GM18499 (cell line): ENCODE measurements around the gene ATP4A.

ENCODE experiments used
- ATAC-seq: cut with Tn5 transposase; IDR thresholded peaks from one replicate; pipeline ENCODE4 v1.9.1; 2021; ENCODE audit warnings: moderate number of reproducible peaks; ENCODE audit not compliant: insufficient read depth, unreplicated experiment

Gene ATP4A

DNA sequence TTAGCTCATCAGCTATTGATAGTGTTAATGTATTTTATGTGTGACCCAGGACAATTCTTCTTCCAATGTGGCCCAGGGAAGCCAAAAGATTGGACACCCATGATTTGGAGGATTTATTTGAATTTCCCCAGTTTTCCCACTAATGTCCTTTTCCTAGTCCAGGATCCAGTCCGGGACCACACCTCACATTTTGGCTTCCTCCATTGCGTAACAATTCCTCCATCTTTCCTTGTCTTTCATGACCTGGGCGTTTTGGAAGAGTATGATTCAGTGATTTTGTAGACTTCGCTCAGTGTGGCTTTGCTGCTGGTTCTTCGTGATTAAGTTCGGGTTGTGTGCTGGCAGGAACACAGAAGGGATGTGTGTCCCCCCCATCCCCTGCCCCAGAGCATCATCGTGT lies 3.3 kb upstream of the ATP4A start:
- no peak for ATAC-seq

DNA sequence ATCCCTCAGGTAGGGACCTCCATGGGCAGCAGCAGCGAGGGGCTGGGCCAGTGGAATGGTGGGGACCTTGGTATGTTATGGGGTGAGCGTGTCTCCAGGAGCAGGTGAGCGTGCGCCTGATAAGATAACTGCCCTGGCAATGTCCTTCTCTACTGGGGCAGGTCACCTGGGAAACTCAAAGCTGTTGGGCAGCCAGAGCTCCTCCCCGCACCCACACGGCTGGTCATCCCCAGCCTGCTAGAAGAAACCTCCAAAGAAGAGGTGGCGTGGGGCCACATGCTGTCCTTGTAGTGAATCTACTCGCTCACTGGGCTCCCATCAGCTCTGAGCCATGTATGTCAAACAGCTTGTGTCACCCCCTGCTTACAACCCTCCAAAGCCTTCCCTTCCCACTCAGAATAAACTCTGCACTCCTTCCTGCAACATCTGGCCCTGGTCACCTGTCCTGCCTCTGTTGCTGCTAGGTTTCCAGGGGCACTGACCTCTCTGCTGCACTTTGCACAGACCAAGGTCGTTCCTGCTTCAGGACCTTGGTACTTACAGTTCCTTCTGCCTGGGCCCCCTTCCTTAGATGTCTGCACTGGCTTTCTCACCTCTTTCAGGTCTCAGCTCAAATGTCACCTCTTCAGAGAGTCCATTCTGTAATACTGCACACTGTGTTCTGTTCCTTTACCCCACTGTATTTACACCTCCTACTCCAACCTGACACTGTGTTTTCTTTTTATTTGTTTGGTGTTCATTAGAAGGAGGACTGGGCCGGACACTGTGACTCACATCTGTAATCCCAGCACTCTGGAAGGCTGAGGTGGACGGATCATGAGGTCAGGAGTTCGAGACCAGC lies 1.8 kb upstream of the ATP4A start:
- ATAC-seq: no peak

DNA sequence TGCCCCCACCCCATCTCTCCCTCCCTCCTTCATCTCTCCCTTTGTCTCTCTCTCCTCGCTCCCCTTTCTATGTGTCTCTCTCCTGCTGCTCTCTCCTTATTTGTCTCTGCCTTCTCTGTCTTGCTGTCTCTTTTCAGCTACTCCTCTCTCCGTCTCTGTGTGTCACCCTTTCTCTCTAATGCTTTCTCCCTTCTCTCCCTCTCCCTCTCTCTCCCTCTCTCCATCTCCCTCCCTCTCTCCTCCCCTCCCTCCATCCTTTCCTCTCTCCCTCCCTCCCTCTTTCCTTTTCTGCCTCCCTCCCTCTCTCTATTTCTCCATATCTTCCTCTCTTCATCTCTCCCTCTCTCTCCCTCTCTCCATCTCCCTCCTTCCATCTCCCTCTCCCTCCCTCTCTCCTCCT lies 682 bp downstream of the ATP4A start:
- no peak for ATAC-seq

DNA sequence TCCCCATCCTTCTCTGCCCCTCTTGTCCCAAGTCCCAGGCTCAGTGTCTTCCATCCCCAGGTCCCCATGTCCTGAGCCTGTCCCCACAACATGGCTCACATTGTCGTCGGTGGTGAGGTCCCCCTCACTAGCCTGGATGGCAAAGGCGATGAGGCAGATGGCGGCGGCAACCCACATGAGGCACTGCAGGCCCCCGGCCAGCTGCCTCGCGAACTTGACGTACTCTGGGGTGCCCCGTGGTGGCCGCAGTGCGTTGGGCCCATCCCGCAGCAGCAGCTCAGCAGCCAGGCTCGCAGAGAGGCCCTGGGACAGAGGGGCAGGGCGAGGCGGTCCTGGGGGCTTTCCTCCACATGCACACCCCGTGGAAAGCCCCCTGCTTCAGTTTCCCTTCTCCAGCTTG lies 1.1 kb downstream of the ATP4A start:
- ATAC-seq: no peak

DNA sequence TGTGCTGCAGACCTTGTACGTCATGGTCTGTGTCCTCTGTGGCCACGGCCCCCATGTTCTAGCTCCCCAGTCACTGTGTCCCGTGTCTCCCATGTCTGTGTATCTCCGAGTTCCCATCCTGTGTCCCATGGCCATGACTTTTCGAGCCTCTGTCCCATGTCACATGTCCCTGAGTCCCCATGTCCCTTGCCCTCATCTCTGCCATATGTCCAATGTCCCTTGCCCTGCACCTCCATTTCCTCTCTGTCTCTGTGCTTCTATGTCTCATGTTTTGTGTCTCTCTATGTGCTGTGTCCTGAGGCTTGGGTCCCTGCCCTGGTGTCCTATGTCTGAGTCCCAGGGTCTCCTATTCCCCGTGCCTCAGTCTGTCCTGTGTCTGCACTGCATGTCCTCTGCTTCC lies 2.0 kb downstream of the ATP4A start:
- ATAC-seq: no peak

DNA sequence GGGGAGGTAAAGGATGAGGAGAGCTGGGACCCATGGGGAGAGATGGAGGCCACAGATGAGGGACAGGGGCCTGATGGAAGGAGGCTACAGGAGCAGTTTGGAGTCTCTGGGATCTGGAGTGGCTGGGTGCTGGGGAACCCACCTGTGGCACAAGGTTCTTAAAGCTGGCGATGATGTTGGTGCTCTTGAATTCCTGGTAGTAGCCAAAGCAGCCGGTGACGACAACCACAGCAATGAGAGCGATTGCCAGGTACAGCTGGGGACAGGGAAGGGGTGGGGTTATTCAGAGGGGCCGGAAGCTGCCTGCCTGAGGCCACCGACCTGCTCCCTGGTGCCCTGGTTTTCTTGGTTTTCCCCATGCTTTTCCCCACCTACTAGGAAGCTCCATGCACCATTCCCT lies 2.8 kb downstream of the ATP4A start:
- no peak for ATAC-seq

DNA sequence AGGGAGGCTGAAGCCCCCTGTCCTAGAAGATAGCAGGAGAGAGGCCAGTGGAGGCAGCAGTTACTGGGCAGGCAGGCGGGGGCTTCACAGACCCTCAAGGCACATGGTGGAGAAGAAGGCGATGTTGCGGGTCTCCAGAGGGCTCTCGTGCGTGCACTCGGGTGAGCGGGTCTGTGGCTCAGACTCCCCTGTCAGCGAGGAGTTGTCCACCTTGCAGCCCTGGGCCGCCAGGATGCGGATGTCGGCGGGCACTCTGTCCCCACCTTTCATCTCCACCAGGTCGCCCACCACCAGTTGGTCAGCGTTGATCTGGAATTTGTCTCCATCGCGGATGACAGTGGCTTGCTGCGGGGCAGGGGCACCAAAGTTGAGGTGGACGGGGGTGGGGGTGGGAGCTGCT lies 3.2 kb downstream of the ATP4A start:
- ATAC-seq: no peak

DNA sequence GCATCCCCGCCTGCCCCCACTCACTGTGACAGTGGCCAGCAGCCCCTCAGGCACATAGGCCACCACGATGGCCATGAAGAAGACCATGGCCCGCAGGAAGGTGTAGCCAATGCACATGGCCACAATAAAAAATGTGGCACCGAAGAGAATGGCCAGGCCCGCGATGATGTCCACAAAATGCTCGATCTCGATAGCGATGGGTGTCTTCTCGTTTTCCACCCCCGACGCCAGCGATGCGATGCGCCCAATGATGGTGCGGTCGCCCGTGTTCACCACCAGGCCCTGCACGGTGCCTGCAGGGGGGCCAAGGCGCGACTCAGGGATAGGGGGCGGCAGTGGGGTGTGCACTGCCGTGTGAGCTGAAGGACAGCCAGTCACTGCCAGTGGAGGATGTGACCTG lies 3.7 kb downstream of the ATP4A start:
- no peak for ATAC-seq

DNA sequence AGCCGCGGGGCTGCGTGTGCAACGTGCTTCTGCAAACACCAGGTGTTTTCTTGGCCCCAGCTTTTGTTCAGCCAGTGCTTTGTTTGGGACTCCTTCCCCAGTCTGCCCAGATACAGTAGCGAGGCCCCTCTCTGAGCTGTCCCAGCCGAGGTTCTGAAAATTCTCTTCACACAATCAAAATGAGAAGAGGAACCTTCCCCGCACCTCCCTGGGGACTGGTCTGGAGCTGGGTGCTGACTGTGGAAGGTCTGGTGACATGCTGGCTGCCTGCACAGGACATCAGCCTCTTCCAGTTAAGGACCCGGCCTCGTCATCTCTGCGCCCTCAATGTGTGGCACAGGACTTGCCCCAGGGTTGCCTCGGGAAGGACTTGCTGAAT lies 4.2 kb downstream of the ATP4A start:
- no peak for ATAC-seq

DNA sequence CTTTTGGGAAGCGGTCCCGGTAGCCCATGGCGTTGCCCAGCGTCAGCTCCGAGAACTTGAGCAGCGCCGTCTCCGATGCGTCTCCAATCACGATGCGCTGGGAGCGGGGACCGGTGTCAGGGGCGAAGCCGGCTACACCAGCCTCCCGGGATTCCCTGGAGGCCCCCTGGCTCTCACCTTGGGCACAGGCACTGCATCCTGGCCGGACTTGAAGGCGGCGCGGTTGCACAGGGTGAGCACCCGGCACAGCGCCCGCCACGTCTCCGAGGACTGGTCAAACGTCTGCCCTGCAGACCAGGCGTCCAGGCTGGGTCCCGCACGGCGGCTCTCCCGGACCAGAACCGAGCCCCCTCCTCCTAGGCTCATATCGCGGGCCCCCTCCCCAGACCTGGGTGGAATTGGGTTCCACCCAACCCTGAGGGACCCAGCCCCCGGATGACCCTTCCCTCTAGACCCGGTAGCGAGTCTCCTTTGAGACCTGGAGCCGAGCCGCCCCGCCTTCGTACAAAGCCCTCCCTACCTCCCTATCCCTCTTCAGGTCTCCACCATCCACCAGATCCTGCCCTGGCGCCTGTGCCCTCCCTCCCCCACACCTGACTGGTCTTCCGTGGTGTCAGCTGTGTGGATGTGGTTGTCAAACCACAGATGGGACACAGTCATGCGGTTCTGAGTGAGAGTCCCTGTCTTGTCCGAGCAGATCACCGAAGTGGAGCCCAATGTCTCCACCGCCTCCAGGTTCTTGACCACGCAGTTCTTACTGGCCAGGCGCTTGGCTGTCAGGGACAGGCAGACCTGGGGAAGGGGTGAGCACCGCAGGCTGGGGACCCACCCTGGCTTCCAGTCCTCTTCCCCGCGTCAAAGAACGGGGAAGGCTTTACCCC lies 4.8 kb downstream of the ATP4A start:
- ATAC-seq: no peak

DNA sequence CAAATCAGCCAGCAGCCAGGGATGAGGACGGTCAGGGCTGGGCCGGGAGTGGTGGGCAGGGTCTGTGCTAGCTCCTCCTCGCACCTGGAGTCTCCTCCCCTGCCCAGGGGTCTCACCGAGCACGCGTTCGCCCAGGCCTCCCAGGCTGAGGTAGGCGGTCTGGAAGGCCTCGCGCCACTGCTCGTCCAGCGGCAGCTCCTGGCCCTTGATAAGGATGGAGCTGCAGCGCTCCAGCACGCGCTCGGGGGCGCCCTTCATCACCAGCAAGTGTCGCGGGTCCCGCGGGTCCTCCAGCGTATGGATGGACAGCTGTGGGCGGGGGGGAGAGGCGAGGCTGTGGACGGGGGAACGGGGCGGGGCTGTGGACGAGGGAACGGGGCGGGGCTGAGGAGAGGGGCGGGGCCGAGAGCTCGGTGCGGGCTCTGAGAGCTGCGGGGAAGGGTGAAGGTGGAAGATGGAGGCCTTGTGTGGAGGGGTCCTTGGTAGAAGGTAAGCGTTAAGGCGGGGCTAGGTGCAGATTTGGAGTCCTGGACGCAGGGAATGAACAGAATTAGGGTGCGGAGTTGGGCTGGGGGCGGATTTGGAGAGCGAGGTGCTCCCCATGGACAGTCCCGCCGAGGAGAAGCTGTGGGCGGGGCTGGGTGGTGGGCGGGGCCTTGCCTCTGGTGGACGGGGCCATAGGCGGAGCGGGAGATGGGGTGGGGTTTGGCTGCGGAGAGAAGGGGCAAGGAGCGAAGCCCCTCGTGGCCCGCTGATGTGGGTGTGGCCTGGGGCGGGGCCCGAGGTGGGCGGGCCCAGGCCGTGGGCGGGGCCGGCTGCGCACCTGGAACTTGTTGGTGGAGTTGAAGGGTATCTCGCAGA lies 5.7 kb downstream of the ATP4A start:
- ATAC-seq: no peak

DNA sequence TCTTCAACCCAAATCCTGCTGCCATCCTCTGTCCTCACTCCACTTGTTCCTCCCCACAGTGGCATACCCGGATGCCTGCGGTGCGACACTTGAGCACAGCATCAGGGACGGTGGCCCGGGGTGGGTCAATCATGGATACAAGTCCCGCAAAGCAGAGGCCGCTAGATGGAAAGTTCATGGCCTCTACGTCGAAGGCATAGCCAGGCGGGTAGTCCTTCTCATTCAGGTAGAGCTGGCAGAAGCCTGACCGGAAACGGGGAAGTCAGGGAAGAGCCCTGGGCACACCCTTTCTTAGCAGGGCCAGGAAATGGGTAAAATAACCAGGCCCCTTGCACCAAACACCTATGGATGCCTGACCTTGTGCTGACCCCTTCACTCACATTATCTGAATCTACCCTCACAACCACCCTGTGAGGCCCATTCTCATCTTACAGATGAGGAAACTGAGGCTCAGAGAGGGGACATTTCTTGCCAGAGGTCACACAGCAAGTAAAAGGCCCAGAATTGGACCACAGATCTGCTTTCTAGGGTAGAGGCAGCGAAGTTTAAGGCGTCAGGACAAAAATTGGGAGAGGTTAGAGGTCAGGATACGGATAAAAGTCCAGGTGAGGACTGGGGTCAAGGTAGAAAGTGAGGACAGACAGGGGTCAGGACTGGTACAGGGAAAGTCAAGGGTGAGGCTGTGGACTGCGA lies 6.5 kb downstream of the ATP4A start:
- no peak for ATAC-seq

DNA sequence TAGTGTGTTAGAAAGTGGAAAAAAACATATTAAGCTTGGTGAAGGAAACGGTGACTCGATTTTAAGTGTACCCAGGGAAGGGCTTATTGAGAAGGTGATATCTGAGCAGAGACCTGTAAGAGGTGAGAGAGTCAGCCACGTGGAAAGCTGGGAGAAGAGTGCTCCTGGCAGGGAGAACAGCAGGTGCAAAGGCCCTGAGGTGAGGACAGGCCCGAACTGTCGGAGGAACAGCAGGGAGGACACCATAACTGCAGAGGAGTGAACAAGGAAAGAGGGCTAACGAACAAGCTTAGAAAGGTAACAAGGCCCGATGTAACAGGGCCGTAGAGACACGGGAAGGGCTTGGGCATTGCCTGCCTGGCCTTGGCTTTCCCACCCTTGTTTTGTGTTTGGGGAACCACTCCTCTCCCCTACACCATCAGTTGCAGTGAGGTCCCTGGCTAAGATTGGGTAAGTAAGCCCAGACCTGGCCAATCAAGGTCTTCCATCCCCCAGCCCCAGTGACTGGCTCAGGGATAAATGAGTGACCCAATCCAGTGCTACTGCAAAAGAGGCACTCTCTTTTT lies 7.3 kb downstream of the ATP4A start:
- ATAC-seq: no peak

DNA sequence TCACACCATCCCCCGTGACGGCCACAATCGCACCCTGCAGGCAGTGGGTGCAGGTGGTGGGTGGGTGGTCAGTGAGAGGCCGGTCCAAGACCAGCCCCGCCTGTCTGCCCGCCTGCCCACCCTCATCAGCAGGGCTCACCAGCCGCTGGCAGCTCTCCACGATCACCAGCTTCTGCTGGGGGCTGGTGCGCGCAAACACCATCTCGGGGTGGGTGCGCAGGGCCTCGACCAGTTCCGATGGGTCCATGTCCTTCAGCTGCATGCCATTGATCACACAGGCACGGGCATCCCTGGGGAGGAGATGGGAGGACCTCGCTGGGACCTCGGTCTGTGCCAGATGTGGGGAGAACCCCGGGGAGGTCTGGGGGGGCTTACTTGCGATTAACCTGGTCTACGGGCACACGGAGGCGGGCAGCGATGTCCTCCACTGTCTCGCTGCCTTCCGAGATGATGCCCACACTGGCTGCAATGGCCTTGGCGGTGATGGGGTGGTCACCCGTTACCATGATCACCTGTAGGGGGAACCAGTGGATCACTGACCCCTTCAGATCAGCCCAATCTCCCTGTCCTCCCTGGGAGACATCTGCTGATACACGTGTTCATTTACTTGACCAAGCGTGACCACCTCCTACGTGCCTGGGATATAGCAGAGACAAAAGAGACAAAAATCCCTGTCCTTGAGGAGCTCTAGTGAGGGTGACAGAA lies 8.0 kb downstream of the ATP4A start:
- ATAC-seq: no peak

DNA sequence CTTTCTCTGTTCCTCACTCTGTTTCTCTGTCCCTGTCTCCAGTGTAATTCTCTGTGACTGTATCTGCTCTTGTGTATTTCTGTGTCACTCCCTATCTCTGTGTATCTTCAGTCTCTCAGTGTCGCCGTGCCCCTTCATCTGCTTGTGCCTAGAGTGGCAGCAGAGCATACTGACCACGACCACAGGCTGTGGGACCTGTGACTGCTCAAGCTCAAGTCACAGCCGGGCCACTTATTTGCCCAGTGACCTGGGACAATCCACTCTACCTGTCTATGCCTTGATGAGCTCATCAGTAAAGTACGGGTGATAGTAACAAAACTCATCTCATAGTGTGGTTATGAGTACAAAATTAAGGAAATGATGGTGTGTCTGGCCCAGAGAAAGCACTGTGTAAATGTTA lies 9.4 kb downstream of the ATP4A start:
- no peak for ATAC-seq

DNA sequence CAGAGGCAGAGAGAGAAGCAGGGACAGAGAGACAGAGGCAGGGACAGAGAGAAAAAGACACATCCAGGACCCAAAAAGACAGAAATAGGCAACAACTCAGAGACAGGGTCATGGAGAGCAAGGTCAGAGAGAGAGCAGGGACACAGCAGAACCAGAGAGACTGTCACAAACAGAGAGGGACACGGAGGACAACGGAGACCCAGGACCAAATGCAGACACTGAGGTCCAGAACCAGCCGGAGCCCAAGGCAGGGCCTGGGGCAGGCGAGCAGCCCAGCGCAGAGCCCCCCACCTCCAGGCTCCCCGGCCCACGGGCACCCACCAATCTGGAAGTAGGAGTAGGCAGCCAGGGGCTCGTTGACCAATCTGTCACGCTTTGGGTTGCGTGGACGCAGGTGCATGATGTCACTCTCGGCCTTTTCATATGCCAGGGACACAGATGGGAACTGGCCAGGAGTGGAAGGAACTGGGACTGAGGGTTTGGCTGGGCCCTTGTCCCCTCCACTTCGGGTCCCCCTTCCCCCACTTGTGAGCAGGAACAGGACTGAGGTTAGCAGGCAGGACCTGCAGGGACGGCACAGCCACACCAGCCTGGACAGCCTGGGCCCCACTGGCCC lies 10.0 kb downstream of the ATP4A start:
- no peak for ATAC-seq

DNA sequence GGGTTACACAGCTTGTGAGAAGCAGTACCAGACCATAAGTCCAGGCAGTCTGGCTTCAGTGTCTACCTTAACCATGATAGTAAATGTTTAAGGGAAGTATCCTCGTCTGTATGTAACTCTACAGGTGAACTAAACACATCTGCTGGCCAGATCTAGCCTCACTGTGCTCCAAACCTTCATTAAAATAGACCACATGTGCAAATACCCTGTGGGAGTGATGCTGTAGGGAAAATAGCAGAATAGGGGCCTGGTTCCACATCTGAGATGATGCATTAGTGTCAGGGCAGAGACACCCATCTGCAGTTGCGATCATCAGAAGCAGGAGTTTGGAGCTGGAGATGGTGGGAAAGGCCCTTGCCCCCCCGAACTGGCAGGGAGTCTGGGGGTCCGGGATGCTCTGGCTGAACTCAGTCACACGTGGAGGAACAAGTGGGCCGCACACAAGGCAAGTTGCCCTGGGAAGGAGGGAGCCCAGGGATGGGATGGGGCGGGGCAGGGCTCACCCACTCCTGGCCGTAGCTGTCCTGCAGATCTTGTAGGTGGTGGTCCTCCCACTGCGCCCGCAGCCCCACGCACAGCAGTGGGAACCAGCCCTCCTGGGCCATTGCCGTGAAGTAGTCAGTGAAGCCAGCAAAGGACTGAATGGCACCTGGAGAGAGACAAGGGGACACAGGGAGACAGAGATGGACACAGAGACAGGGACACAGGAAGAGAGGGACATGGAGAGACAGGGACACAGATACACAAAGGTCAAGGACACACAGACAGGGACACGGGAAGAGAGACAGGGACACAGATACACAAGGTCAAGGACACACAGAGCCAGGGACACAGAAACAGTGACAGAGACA lies 10.7 kb downstream of the ATP4A start:
- ATAC-seq: no peak
